Uterus (tissue), 4 donors: Measurements from ENCODE around the gene MARCO. TPM values are rescaled to one million over a fixed set of nuclear protein-coding genes. Genes with fewer than 3 reads are reported as not detected.
"Not testable (repeated sequence)": the region's sequence is repeated elsewhere in the genome, so short reads cannot be mapped to it uniquely, and the experiment has no call there.

Experiments used
- DNase-seq, 2 donors: peaks; one replicate each; pipeline ENCODE4 v3.0.0-alpha.2; 2019 to 2020
- H3K27ac ChIP-seq, 2 donors: fragments of 200-600 bp; sonication (generic); 1 replicate in 1 of 2; 2 replicates in 1 of 2; pipeline ENCODE4 v1.5.1; 2016 to 2018
- H3K27me3 ChIP-seq, 2 donors: fragments of 200-600 bp; sonication (generic); one replicate each; pipeline ENCODE4 v1.5.1; 2018 to 2019; ENCODE audit warnings: control low read depth in 1 of 2
- H3K36me3 ChIP-seq, 2 donors: fragments of 200-600 bp; sonication (generic); one replicate each; pipeline ENCODE4 v1.5.1; 2019; ENCODE audit warnings: control low read depth in 1 of 2
- H3K4me1 ChIP-seq, 2 donors: fragments of 200-600 bp; sonication (generic); one replicate each; pipeline ENCODE4 v1.5.1; 2018 to 2019; ENCODE audit warnings: control low read depth in 1 of 2
- H3K4me3 ChIP-seq, 2 donors: fragments of 200-600 bp; sonication (generic); 1 replicate in 1 of 2; 2 replicates in 1 of 2; pipeline ENCODE4 v1.5.1; 2018 to 2019; ENCODE audit warnings: mild to moderate bottlenecking in 1 of 2
- H3K9me3 ChIP-seq, 2 donors: fragments of 200-600 bp; sonication (generic); one replicate each; pipeline ENCODE4 v1.5.1; 2019; ENCODE audit warnings: control low read depth in 1 of 2
- POLR2A ChIP-seq, 2 donors: fragments of 450-650 bp; IDR thresholded peaks; one replicate each; pipeline ENCODE4 v1.6.1; 2016; ENCODE audit warnings: antibody characterized with exemption in 2 of 2, mild to moderate bottlenecking in 1 of 2, moderate library complexity in 1 of 2
- intact Hi-C: fragments of 100-400 bp; cut with DNase I; formaldehyde crosslinking; loops from one replicate; pipeline ENCODE4 v1.15.1; 2023; ENCODE audit warnings: low total_unique reads
- total RNA-seq, 4 donors: library from RNA; depleted of rRNA in 3 of 4; stranded (reverse); fragments of >200 nt in 3 of 4; gene quantifications; one replicate each; pipeline versions ENCODE4 v1.1.0 to v1.2.4, GENCODE V29; 2014 to 2023
- TF ChIP-seq, protein P1 (sequence below), 4 experiments: fragments of 200-600 bp in 2 of 4; fragments of 450-650 bp in 2 of 4; sonication (generic) in 2 of 4; IDR thresholded peaks; one replicate each; pipeline ENCODE4 v1.5.1; 2016 to 2019; ENCODE audit warnings: antibody characterized with exemption in 4 of 4, mild to moderate bottlenecking in 2 of 4, moderate library complexity in 1 of 4
- donor health status: DM: yes; HTN: yes; CAD: no.

MARCO gene
- total RNA-seq, 4 donors from 2014 or later: 2.1 to 2.3 TPM; not detected in 2

DNA sequence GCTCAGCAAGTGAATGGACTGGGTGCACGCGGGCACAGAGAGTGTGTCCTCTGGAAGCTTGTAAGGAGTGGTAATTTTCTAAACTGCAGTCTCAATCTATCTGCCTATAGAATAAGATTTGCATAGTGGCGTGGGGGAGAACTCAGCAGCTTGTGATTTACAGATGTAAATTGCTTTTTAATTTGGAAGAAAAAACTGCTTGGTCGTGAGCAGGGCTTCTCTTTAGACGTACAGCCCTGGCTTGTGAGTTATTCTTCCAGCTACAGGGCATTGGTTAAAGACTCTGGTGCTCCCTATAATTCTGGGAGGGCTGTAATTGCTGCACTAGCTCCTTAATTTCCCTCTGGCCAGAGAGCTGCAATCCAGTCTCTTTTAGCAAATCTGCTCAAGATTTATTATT is 84.9 kb downstream of the MARCO start:
- no peak overlapping the region for H3K4me3 ChIP-seq
- H3K36me3 ChIP-seq: no peaks in the 10 kb centered on the region
- intact Hi-C loops: no loop called here

DNA sequence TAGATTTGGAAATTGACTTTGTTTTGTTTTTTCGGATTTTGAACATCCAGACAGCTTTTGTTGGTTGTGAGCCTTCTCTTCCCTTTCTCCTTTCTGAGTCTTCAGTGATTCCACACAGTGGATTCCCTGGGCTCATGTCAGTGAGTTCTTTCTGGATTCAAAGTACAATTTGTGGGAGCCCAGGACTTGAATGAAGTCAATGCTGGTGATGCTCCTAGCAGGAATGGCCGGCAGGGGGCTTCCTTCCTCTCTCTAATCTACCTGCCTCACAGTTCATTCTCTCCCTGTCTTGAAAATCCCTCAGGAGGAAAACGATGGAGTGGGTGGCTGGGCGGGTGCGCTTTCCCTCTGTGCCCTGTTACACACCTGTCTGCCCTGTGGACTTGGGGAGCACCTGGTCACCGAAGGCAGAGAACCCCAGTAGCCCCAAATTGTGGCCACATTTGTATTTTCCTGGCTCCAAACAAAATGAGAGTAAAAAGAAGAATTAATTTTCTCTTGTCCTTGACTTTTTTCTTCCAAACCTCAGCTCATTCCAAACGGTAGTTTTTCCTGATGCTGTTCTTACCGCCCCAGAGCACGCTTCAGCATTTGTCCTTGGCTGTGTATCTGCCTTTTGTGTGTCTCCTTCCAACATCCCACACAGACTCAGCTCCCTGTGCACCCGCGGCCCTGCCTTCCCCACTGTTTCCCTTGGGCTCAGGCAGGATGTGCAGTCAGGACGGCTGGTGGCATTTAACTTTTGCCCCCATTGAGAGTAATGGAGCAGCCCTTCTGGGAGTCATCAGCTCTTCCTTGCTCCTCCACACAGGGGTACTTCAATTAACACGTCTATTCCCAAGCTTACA is 86.6 kb downstream of the MARCO start:
- intact Hi-C loops: no loop called here
- H3K36me3 ChIP-seq: no peaks in the 10 kb centered on the region
- TF ChIP-seq POLR2A (IDR thresholded peaks at IDR 0.05): no peak
- TF ChIP-seq, protein P1, sequence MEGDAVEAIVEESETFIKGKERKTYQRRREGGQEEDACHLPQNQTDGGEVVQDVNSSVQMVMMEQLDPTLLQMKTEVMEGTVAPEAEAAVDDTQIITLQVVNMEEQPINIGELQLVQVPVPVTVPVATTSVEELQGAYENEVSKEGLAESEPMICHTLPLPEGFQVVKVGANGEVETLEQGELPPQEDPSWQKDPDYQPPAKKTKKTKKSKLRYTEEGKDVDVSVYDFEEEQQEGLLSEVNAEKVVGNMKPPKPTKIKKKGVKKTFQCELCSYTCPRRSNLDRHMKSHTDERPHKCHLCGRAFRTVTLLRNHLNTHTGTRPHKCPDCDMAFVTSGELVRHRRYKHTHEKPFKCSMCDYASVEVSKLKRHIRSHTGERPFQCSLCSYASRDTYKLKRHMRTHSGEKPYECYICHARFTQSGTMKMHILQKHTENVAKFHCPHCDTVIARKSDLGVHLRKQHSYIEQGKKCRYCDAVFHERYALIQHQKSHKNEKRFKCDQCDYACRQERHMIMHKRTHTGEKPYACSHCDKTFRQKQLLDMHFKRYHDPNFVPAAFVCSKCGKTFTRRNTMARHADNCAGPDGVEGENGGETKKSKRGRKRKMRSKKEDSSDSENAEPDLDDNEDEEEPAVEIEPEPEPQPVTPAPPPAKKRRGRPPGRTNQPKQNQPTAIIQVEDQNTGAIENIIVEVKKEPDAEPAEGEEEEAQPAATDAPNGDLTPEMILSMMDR (IDR thresholded peaks at IDR 0.05): no peak
- no peaks in the 10 kb centered on the region for H3K27me3 ChIP-seq
- H3K27ac ChIP-seq: no peak overlapping the region
- H3K4me1 ChIP-seq: no peaks in the 10 kb centered on the region
- DNase-seq: no peak
- no peaks in the 10 kb centered on the region for H3K9me3 ChIP-seq
- no peak overlapping the region for H3K4me3 ChIP-seq

More for the DNA sequence above, 84.9 kb downstream of the MARCO start:
- no peak for DNase-seq
- TF ChIP-seq POLR2A (IDR thresholded peaks at IDR 0.05): no peak
- TF ChIP-seq, protein P1 (IDR thresholded peaks at IDR 0.05): no peak
- Histone ChIP-seq H3K4me1 (no peaks in the 10 kb centered on the region), H3K27me3 (no peaks in the 10 kb centered on the region), H3K27ac (no peak overlapping the region), H3K9me3 (no peaks in the 10 kb centered on the region)

DNA sequence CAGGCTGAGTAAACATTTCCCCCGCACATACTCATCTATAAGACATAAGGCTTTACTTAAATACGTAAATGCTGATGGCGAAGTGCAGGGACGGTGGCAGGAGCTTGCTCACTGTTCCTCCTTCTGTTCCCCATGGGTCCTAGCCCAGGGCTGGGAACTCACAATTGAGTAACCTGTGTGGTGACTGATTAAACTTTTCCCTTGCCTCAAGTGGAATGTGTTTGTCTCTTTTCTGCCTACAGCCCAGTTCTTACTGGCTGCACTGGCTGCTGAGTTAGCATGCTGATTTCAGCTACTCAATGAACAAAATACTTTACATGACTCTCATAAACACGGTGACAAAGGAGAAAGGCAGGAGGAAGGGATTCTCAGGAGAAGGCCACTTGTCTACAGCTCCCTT is 87.3 kb downstream of the MARCO start:
- Histone ChIP-seq H3K9me3 (no peaks in the 10 kb centered on the region), H3K27me3 (no peaks in the 10 kb centered on the region), H3K4me3 (no peak overlapping the region), H3K27ac (no peak overlapping the region), H3K4me1 (no peaks in the 10 kb centered on the region), H3K36me3 (no peaks in the 10 kb centered on the region)
- intact Hi-C loops: no loop called here
- DNase-seq: no peak
- no peak for TF ChIP-seq POLR2A (IDR thresholded peaks at IDR 0.05)
- TF ChIP-seq, protein P1 (IDR thresholded peaks at IDR 0.05): no peak

GRCh38 chr2:119037922-119038321 is 95.9 kb downstream of the MARCO start:
- H3K4me1 ChIP-seq, H3K4me3 ChIP-seq, intact Hi-C loops, H3K9me3 ChIP-seq, H3K36me3 ChIP-seq, H3K27ac ChIP-seq, H3K27me3 ChIP-seq, DNase-seq: not testable (repeated sequence)

DNA sequence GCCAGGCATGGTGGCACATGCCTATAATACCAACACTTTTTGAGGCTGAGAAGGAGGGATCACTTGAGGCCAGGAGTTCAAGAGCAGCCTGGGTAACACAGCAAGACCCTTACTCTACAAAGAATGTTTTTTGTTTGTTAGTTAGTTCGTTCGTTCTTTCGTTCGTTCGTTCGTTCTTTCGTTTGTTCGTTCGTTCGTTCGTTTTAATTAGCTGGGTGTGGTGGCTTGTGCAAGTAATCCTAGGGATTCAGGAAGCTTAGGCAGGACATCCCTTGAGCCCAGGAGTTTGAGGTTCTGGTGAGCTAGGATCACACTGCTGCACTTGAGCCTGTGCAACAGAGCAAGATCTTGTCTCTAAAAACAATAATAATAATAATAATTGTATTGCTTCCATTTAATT is 98.7 kb downstream of the MARCO start:
- Histone ChIP-seq H3K9me3 (no peaks in the 10 kb centered on the region), H3K27ac (no peak overlapping the region), H3K4me3 (no peak overlapping the region), H3K4me1 (no peaks in the 10 kb centered on the region), H3K36me3 (no peaks in the 10 kb centered on the region), H3K27me3 (no peaks in the 10 kb centered on the region)
- DNase-seq: no peak
- TF ChIP-seq, protein P1 (IDR thresholded peaks at IDR 0.05): no peak
- no peak for TF ChIP-seq POLR2A (IDR thresholded peaks at IDR 0.05)
- intact Hi-C loops: no loop called here

Other genes with a start within 250 kb of the MARCO start
- gene EN1, start 94.5 kb upstream of the MARCO start, total RNA-seq: not detected
- gene C1QL2, start 216.6 kb downstream of the MARCO start, total RNA-seq: not detected